HCT116 (cell line): ENCODE data around the gene HGFAC. TPM values are rescaled to one million over a fixed set of nuclear protein-coding genes. Genes with fewer than 3 reads are reported as not detected.

Experiments used
- ATAC-seq: fragments of 200-7000 bp; cut with Tn5 transposase; 2 replicates; pipeline ENCODE4 v1.9.1; 2020; ENCODE audit warnings: mild to moderate bottlenecking, moderate library complexity
- BruUV-seq: library from RNA; stranded (reverse); fragments of 400-500 nt; replicated peaks from 2 replicates; lab custom pipeline; 2021; lab: Mats Ljungman, UMichigan
- CTCF ChIA-PET: fragments of 300-600 bp; sonication (Branson Sonifier 250); formaldehyde crosslinking; loops from one replicate; lab custom pipeline; 2021; ENCODE audit warnings: antibody characterized with exemption; lab: Charles Lee
- POLR2A ChIA-PET: fragments of 300-600, 350-600 bp; sonication (Branson Sonifier 250); formaldehyde crosslinking; loops from one replicate; lab custom pipeline; 2021; ENCODE audit warnings: antibody characterized with exemption; lab: Charles Lee
- RAD21 ChIA-PET, 2 experiments: fragments of 300-600 bp; sonication (Branson Sonifier 250); formaldehyde crosslinking; loops; one replicate each; lab custom pipeline; 2023; ENCODE audit warnings: low total read pairs in 2 of 2; ENCODE audit not compliant: uncharacterized antibody in 2 of 2, unreplicated experiment in 2 of 2, low non-redundant PET in 1 of 2; lab: Charles Lee
- DNase-seq: peaks from one replicate; pipeline ENCODE4 v3.0.0-alpha.2; 2010; ENCODE audit warnings: low read depth, low spot score
- H2AFZ ChIP-seq: fragments of 200-600 bp; shearing (Covaris generic), sonication (generic); 2 replicates; pipeline ENCODE4 v1.6.1; 2017; ENCODE audit warnings: low read depth, mixed run types, mixed read lengths, antibody characterized with exemption, low read length; ENCODE audit not compliant: poor library complexity, severe bottlenecking
- H3K27ac ChIP-seq: 2 replicates; pipeline ENCODE4 v1.5.1; 2012; ENCODE audit warnings: low read depth, low read length
- H3K27me3 ChIP-seq: fragments of 200-600 bp; sonication (generic); 2 replicates; pipeline ENCODE4 v1.6.1; 2016; ENCODE audit warnings: mixed run types, low read length, mixed read lengths; ENCODE audit not compliant: insufficient read depth
- H3K36me3 ChIP-seq, 2 experiments: fragments of 200-500 bp in 1 of 2; fragments of 200-600 bp in 1 of 2; sonication (Bioruptor generic) in 1 of 2; sonication (generic) in 1 of 2; 2 replicates each; pipeline versions ENCODE4 v1.5.1 to v1.6.1; 2014 to 2016; ENCODE audit warnings: low read length in 2 of 2, inconsistent platforms in 1 of 2, mixed read lengths in 1 of 2, mixed run types in 1 of 2; ENCODE audit not compliant: insufficient read depth in 2 of 2, control insufficient read depth in 1 of 2
- H3K4me1 ChIP-seq, 2 experiments: fragments of 200-600 bp in 1 of 2; sonication (generic) in 1 of 2; 2 replicates each; pipeline versions ENCODE4 v1.5.1 to v1.6.1; 2012 to 2017; ENCODE audit warnings: low read length in 2 of 2, inconsistent platforms in 1 of 2, mild to moderate bottlenecking in 1 of 2, mixed read lengths in 1 of 2, mixed run types in 1 of 2, moderate library complexity in 1 of 2; ENCODE audit not compliant: insufficient read depth in 2 of 2, control insufficient read depth in 1 of 2
- H3K4me2 ChIP-seq: fragments of 200-600 bp; sonication (generic); 2 replicates; pipeline ENCODE4 v1.6.1; 2017; ENCODE audit warnings: mixed run types, low read length, mixed read lengths
- H3K4me3 ChIP-seq, 2 experiments: fragments of 200-600 bp in 1 of 2; sonication (generic) in 1 of 2; replicated peaks in 1 of 2; 2 replicates each; pipeline ENCODE4 v1.5.1; 2011 to 2016; ENCODE audit warnings: low read length in 2 of 2, control low read depth in 1 of 2, low read depth in 1 of 2, mild to moderate bottlenecking in 1 of 2, mixed read lengths in 1 of 2, mixed run types in 1 of 2
- H3K79me2 ChIP-seq: fragments of 200-600 bp; sonication (generic); 2 replicates; pipeline ENCODE4 v1.6.1; 2017; ENCODE audit warnings: mild to moderate bottlenecking, mixed run types, low read length, moderate library complexity, mixed read lengths; ENCODE audit not compliant: insufficient read depth
- H3K9ac ChIP-seq: fragments of 200-600 bp; sonication (generic); 2 replicates; pipeline ENCODE4 v1.6.1; 2016; ENCODE audit warnings: low read length, mixed read lengths
- H3K9me2 ChIP-seq: fragments of 200-600 bp; sonication (generic), shearing (Covaris generic); 2 replicates; pipeline ENCODE4 v1.6.1; 2017; ENCODE audit warnings: mixed run types, mild to moderate bottlenecking, moderate library complexity; ENCODE audit not compliant: insufficient read depth
- H3K9me3 ChIP-seq, 2 experiments: fragments of 200-500 bp in 1 of 2; fragments of 200-600 bp in 1 of 2; sonication (Bioruptor generic) in 1 of 2; sonication (generic) in 1 of 2; 2 replicates each; pipeline ENCODE4 v1.6.1; 2014 to 2017; ENCODE audit warnings: low read length in 2 of 2, mixed read lengths in 2 of 2, inconsistent platforms in 1 of 2, low read depth in 1 of 2, mild to moderate bottlenecking in 1 of 2, mixed run types in 1 of 2, moderate library complexity in 1 of 2; ENCODE audit not compliant: control insufficient read depth in 1 of 2, insufficient read depth in 1 of 2
- H4K20me1 ChIP-seq: fragments of 200-600 bp; sonication (generic), shearing (Covaris generic); 2 replicates; pipeline ENCODE4 v1.6.1; 2017; ENCODE audit warnings: mixed run types, mild to moderate bottlenecking, moderate library complexity; ENCODE audit not compliant: insufficient read depth
- ELF1 ChIP-seq: IDR thresholded peaks from 2 replicates; pipeline ENCODE4 v1.6.1; 2012; ENCODE audit warnings: low read depth, borderline replicate concordance
- YY1 ChIP-seq: IDR thresholded peaks from 2 replicates; pipeline ENCODE4 v1.6.1; 2011; ENCODE audit warnings: low read length, low read depth, moderate library complexity, mild to moderate bottlenecking; ENCODE audit not compliant: insufficient replicate concordance; ENCODE audit errors: extremely low read depth
- ZFX ChIP-seq: fragments of 450-650 bp; IDR thresholded peaks from 2 replicates; pipeline ENCODE4 v1.6.1; 2017
- ZNF274 ChIP-seq: fragments of 200-500 bp; sonication (Bioruptor generic); IDR thresholded peaks from 2 replicates; pipeline ENCODE4 v1.6.1; 2014; ENCODE audit warnings: mild to moderate bottlenecking, low read depth, low read length, inconsistent platforms
- intact Hi-C: fragments of 100-400 bp; cut with micrococcal nuclease; formaldehyde crosslinking; loops from 2 replicates; pipeline ENCODE4 v1.10.0; 2022
- total RNA-seq: library from RNA; stranded (reverse); gene quantifications from one replicate; pipeline ENCODE4 v1.2.1, GENCODE V29; 2021; ENCODE audit not compliant: unreplicated experiment
- TF ChIP-seq, protein P1 (sequence below), 3 experiments: fragments of 200-600 bp in 1 of 3; sonication (generic) in 1 of 3; IDR thresholded peaks in 2 of 3; conservative IDR thresholded peaks in 1 of 3; 2 replicates each; pipeline ENCODE4 v1.5.1; 2012 to 2017; ENCODE audit warnings: low read depth in 2 of 3, low read length in 2 of 3, antibody characterized with exemption in 1 of 3, borderline replicate concordance in 1 of 3, control low read depth in 1 of 3, mild to moderate bottlenecking in 1 of 3, mixed read lengths in 1 of 3, mixed run types in 1 of 3, moderate library complexity in 1 of 3; ENCODE audit not compliant: insufficient read depth in 1 of 3
- TF ChIP-seq, protein P2 (sequence below): IDR thresholded peaks from 2 replicates; pipeline ENCODE4 v1.6.1; 2012

Gene HGFAC
- total RNA-seq, 1 experiment from 2014 or later, result 1.1 TPM

DNA sequence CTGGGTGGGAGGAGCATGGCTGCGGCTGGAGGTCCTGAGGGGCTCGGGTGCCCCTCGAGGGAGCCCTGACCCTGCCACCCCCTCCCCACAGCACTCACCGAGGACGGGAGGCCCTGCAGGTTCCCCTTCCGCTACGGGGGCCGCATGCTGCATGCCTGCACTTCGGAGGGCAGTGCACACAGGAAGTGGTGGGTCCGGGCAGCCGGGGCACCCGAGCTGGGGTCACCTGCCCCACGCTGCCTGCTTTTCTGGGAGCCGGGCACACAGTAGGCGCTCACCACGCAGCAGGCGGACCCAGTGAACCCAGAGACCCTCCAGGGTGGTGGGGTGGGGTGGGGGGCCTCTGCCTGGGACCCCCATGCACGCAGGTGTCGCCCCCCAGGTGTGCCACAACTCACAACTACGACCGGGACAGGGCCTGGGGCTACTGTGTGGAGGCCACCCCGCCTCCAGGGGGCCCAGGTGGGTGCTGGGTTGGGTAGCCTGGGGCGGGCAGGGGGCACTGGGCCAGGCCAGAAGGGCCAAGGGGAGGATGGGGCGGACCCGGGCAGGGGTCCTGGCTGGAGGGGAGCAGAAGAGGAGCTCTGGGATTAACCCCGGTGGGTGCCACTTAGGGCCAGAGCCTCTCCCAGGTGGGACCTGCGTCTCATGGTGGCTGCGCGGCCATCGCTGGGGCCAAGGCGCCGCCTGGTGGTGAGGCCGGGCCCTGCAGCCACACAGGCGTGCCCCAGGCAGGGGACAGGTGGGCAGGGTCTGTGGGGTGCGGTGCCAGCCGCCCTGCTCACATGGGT is 1.4 kb downstream of the HGFAC start:
- peak; percentile 91 for ATAC-seq
- Histone ChIP-seq H3K4me3 (no peak overlapping the region), H3K9me3 (no peaks in the 10 kb centered on the region), H3K27ac (no peak overlapping the region), H3K36me3 (no peaks in the 10 kb centered on the region), H3K4me1 (peaks cover 7 to 16% of the 10 kb centered on the region in 2 experiments; a peak in 2 of 4 replicates), H3K79me2 (no peaks in the 10 kb centered on the region), H3K27me3 (no peaks in the 10 kb centered on the region), H2AFZ (peak overlapping the region; percentile 35), H4K20me1 (no peaks in the 10 kb centered on the region), H3K9me2 (no peaks in the 10 kb centered on the region), H3K4me2 (peak overlapping the region; percentile 48), H3K9ac (no peak overlapping the region)
- no peak for DNase-seq
- TF ChIP-seq, protein P1, sequence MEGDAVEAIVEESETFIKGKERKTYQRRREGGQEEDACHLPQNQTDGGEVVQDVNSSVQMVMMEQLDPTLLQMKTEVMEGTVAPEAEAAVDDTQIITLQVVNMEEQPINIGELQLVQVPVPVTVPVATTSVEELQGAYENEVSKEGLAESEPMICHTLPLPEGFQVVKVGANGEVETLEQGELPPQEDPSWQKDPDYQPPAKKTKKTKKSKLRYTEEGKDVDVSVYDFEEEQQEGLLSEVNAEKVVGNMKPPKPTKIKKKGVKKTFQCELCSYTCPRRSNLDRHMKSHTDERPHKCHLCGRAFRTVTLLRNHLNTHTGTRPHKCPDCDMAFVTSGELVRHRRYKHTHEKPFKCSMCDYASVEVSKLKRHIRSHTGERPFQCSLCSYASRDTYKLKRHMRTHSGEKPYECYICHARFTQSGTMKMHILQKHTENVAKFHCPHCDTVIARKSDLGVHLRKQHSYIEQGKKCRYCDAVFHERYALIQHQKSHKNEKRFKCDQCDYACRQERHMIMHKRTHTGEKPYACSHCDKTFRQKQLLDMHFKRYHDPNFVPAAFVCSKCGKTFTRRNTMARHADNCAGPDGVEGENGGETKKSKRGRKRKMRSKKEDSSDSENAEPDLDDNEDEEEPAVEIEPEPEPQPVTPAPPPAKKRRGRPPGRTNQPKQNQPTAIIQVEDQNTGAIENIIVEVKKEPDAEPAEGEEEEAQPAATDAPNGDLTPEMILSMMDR (IDR thresholded peaks at IDR 0.05 in 2 of 3, conservative IDR thresholded peaks at IDR 0.05 in 1 of 3; ENCODE audit: borderline replicate concordance in 1 of 3, insufficient read depth in 1 of 3, low read depth in 2 of 3, low read length in 2 of 3), result peak in 2 of 3 experiments; percentile 92 to 94; a peak in 4 of 6 replicates
- TF ChIP-seq ELF1, result no peak
- TF ChIP-seq, protein P2, sequence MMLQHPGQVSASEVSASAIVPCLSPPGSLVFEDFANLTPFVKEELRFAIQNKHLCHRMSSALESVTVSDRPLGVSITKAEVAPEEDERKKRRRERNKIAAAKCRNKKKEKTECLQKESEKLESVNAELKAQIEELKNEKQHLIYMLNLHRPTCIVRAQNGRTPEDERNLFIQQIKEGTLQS, result no peak
- TF ChIP-seq YY1, result peak; percentile 33
- TF ChIP-seq ZFX, result 0 out of 2 replicates have a peak, but pooled peaks have one; percentile 17
- no peak for TF ChIP-seq ZNF274
- ChIA-PET CTCF (interaction anchor here (1.0 to 1.3 kb wide), 3 partner anchors 97 to 335 kb away, joined by 3 to 7 read pairs (median 5); no protein-coding TSS in a partner anchor), RAD21 (no interaction called here), POLR2A (interaction anchor here (0.7 kb wide), 1 partner anchor 145 kb away, joined by 5 read pairs; no protein-coding TSS in a partner anchor)
- intact Hi-C loops, result loop anchor here (1.0 to 2.0 kb wide), 4 partner anchors 97 to 336 kb away; no protein-coding TSS in a partner anchor
- BruUV-seq, result no TSS peak
